Thyroid gland (tissue), 4 donors: Measurements from ENCODE around the gene MMP24.

ENCODE experiments used
- POLR2A ChIP-seq, 2 donors: fragments of 450-650 bp; IDR thresholded peaks; one replicate each; pipeline ENCODE4 v1.6.1; 2017; ENCODE audit warnings: antibody characterized with exemption in 2 of 2, mild to moderate bottlenecking in 2 of 2, moderate library complexity in 1 of 2
- TF ChIP-seq, protein P1 (sequence below), 6 experiments: fragments of 200-600 bp in 3 of 6; fragments of 450-650 bp in 3 of 6; sonication (generic) in 3 of 6; IDR thresholded peaks; one replicate each; pipeline ENCODE4 v1.5.1; 2016 to 2019; ENCODE audit warnings: antibody characterized with exemption in 6 of 6, mild to moderate bottlenecking in 2 of 6, inconsistent platforms in 1 of 6, moderate library complexity in 1 of 6

DNA sequence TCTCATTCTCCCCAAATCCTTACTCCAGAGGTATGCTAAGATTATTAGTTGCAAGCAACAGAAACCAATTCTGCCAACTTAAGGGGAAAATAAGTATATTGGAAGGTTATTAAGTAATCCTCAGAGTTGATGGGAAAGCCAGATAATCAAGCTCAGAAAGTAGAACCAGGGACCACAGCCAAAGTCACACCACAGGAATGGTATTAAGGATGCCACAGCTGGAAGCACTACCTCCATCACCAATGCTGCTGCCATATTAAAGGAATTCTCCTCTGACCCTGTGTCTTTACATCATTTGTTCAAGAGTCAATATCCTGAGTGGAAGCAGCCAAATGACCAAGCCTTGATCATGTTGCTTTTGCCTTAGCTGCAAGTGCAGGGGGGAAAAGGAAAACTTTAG is 44.8 kb upstream of the MMP24 start:
- TF ChIP-seq, protein P1, sequence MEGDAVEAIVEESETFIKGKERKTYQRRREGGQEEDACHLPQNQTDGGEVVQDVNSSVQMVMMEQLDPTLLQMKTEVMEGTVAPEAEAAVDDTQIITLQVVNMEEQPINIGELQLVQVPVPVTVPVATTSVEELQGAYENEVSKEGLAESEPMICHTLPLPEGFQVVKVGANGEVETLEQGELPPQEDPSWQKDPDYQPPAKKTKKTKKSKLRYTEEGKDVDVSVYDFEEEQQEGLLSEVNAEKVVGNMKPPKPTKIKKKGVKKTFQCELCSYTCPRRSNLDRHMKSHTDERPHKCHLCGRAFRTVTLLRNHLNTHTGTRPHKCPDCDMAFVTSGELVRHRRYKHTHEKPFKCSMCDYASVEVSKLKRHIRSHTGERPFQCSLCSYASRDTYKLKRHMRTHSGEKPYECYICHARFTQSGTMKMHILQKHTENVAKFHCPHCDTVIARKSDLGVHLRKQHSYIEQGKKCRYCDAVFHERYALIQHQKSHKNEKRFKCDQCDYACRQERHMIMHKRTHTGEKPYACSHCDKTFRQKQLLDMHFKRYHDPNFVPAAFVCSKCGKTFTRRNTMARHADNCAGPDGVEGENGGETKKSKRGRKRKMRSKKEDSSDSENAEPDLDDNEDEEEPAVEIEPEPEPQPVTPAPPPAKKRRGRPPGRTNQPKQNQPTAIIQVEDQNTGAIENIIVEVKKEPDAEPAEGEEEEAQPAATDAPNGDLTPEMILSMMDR (IDR thresholded peaks at IDR 0.05), result no peak
- no peak for TF ChIP-seq POLR2A (IDR thresholded peaks at IDR 0.05)
